Measurements from ENCODE around the gene ZC3HAV1L. TPM values are rescaled to one million over a fixed set of nuclear protein-coding genes. Genes with fewer than 3 reads are reported as not detected.

Gene ZC3HAV1L
- total and polyA plus RNA-seq, 2 of the 13 experiments (the other 11 are each of a cell fraction or from before 2014, with no cell fraction given) = 8.4 to 11.1 TPM

DNA sequence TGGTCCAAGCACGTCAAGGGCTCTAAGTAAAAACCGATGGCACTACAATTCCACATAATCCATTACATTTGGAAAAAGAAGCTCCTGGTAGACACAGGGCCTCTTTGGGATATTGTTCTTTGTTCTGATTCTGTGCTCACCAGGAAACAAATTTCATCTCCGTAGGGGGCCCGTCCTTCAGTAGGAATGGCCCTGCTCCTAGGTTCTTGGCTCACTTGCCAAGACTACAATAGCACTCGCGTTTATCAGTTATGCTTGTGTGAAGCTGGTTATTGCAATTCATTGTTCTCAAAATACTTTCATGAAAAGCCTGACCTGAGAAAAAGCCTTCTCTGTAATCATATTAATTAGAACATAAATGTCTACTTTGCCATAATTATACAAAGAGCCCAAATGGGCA lies 10.3 kb upstream of the ZC3HAV1L start:
- in situ Hi-C loops (cut with HindIII; ENCODE audit: extremely low pct_ligation_motif_present, low pct_unique_long_range_greater_than_20kb) (no loop called here), intact Hi-C loops (cut with micrococcal nuclease; ENCODE audit: unreplicated experiment) (no loop called here)
- H2AFZ ChIP-seq (ENCODE audit: low read length) = no peak overlapping the region
- H3K36me3 ChIP-seq (replicated peaks in 1 of 2; ENCODE audit: control insufficient read depth in 1 of 2, insufficient read depth in 2 of 2, low read length in 2 of 2) = peaks cover 7 to 34% of the 10 kb centered on the region in 2 experiments
- ChIA-PET POLR2A (no interaction called here), CTCF (ENCODE audit: low intra/inter-chr PET ratio, low total read pairs) (no interaction called here)
- no peak overlapping the region for H3K27ac ChIP-seq (ENCODE audit: extremely low read length, insufficient read depth, low read length)
- FAIRE-seq (no peak), ATAC-seq (no peak), DNase-seq (ENCODE audit: low spot score) (no peak)
- peaks cover 11% of the 10 kb centered on the region; the same call in 1 of the 2 replicates for H3K4me1 ChIP-seq (ENCODE audit: insufficient read depth, low read length)
- H3K9ac ChIP-seq (ENCODE audit: insufficient read depth, low read depth, low read length) = no peak overlapping the region
- no peak overlapping the region for H3K4me3 ChIP-seq (replicated peaks in 1 of 3; ENCODE audit: insufficient read depth in 1 of 3, low read depth in 2 of 3, low read length in 3 of 3)
- no peaks in the 10 kb centered on the region for H3K9me3 ChIP-seq (ENCODE audit: low read length)
- no peaks in the 10 kb centered on the region for H4K20me1 ChIP-seq (ENCODE audit: insufficient read depth, low read length)
- TF ChIP-seq ATF7 (IDR thresholded peaks at IDR 0.05) = no peak
- TF ChIP-seq ATF7 (CRISPR knock-in tag; IDR thresholded peaks at IDR 0.05) = no peak
- TF ChIP-seq, protein P1, sequence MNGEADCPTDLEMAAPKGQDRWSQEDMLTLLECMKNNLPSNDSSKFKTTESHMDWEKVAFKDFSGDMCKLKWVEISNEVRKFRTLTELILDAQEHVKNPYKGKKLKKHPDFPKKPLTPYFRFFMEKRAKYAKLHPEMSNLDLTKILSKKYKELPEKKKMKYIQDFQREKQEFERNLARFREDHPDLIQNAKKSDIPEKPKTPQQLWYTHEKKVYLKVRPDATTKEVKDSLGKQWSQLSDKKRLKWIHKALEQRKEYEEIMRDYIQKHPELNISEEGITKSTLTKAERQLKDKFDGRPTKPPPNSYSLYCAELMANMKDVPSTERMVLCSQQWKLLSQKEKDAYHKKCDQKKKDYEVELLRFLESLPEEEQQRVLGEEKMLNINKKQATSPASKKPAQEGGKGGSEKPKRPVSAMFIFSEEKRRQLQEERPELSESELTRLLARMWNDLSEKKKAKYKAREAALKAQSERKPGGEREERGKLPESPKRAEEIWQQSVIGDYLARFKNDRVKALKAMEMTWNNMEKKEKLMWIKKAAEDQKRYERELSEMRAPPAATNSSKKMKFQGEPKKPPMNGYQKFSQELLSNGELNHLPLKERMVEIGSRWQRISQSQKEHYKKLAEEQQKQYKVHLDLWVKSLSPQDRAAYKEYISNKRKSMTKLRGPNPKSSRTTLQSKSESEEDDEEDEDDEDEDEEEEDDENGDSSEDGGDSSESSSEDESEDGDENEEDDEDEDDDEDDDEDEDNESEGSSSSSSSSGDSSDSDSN (CRISPR knock-in tag; IDR thresholded peaks at IDR 0.05) = no peak
- TF ChIP-seq NFE2L1 (CRISPR knock-in tag; IDR thresholded peaks at IDR 0.05; ENCODE audit: borderline replicate concordance) = no peak
- TF ChIP-seq ZNF672 (CRISPR knock-in tag; IDR thresholded peaks at IDR 0.05) = no peak
- TF ChIP-seq ZNF777 (CRISPR knock-in tag; IDR thresholded peaks at IDR 0.05) = no peak
- no peak for TF ChIP-seq HOXA3 (CRISPR knock-in tag; IDR thresholded peaks at IDR 0.05)
- TF ChIP-seq ZNF383 (CRISPR knock-in tag; IDR thresholded peaks at IDR 0.05; ENCODE audit: borderline replicate concordance) = no peak
- TF ChIP-seq ELF1 (CRISPR knock-in tag; IDR thresholded peaks at IDR 0.05) = no peak
- TF ChIP-seq ARNT (IDR thresholded peaks at IDR 0.05) = no peak
- TF ChIP-seq ZMAT3 (CRISPR knock-in tag; conservative IDR thresholded peaks at IDR 0.05) = no peak
- TF ChIP-seq, protein P2, sequence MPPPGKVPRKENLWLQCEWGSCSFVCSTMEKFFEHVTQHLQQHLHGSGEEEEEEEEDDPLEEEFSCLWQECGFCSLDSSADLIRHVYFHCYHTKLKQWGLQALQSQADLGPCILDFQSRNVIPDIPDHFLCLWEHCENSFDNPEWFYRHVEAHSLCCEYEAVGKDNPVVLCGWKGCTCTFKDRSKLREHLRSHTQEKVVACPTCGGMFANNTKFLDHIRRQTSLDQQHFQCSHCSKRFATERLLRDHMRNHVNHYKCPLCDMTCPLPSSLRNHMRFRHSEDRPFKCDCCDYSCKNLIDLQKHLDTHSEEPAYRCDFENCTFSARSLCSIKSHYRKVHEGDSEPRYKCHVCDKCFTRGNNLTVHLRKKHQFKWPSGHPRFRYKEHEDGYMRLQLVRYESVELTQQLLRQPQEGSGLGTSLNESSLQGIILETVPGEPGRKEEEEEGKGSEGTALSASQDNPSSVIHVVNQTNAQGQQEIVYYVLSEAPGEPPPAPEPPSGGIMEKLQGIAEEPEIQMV (CRISPR knock-in tag; IDR thresholded peaks at IDR 0.05; ENCODE audit: low read depth) = no peak
- no peak for TF ChIP-seq FIP1L1 (IDR thresholded peaks at IDR 0.05; ENCODE audit: borderline replicate concordance, insufficient read depth, low read depth, low read length)
- TF ChIP-seq ZNF354B (CRISPR knock-in tag; IDR thresholded peaks at IDR 0.05) = no peak
- TF ChIP-seq NR3C1 (CRISPR knock-in tag; IDR thresholded peaks at IDR 0.05) = no peak
- no peak for TF ChIP-seq SALL1 (CRISPR knock-in tag; IDR thresholded peaks at IDR 0.05)
- WGBS (ENCODE audit: low lambda C conversion rate) = 98% methylated on average over 6 of the region's 6 CpGs
- no peaks in the 10 kb centered on the region for H3K27me3 ChIP-seq (ENCODE audit: control insufficient read depth in 1 of 2, insufficient read depth in 2 of 2, low read length in 2 of 2)
- no TSS peak for BruUV-seq (replicated peaks)
- no peaks in the 10 kb centered on the region for H3K79me2 ChIP-seq (ENCODE audit: insufficient read depth, low read length)
- no peak overlapping the region for H3K4me2 ChIP-seq (ENCODE audit: low read depth, low read length)

All from HepG2 (cell line).